Transverse colon (tissue), 4 donors: ENCODE data around the gene TMOD3. TPM values are rescaled to one million over a fixed set of nuclear protein-coding genes. Genes with fewer than 3 reads are reported as not detected.

Experiments used
- DNase-seq: peaks from one replicate; pipeline ENCODE4 v3.0.0-alpha.2; 2019
- H3K27ac ChIP-seq, 4 donors: fragments of 200-600 bp; sonication (generic); 2 replicates each; pipeline ENCODE4 v1.5.1; 2016 to 2018; ENCODE audit warnings: inconsistent platforms in 4 of 4
- H3K27me3 ChIP-seq: fragments of 200-600 bp; sonication (generic); 2 replicates; pipeline ENCODE4 v1.5.1; 2017; ENCODE audit warnings: inconsistent platforms
- H3K36me3 ChIP-seq, 4 donors: fragments of 200-600 bp; sonication (generic); 2 replicates each; pipeline ENCODE4 v1.5.1; 2017 to 2019; ENCODE audit warnings: inconsistent platforms in 4 of 4
- H3K4me1 ChIP-seq, 4 donors: fragments of 200-600 bp; sonication (generic); 2 replicates each; pipeline ENCODE4 v1.5.1; 2017 to 2020; ENCODE audit warnings: inconsistent platforms in 4 of 4
- H3K4me3 ChIP-seq, 4 donors: fragments of 200-600 bp; sonication (generic); 1 replicate in 1 of 4; 2 replicates in 3 of 4; pipeline versions ENCODE4 v1.5.1 to v1.6.1; 2017 to 2019; ENCODE audit warnings: inconsistent platforms in 4 of 4
- H3K9me3 ChIP-seq, 2 donors: fragments of 200-600 bp; sonication (generic); 2 replicates each; pipeline ENCODE4 v1.5.1; 2017 to 2019; ENCODE audit warnings: inconsistent platforms in 2 of 2
- EP300 ChIP-seq: sonication (generic); formaldehyde crosslinking; IDR thresholded peaks from one replicate; pipeline ENCODE4 v1.6.1; 2017; ENCODE audit warnings: antibody characterized with exemption, low read depth
- POLR2A ChIP-seq: fragments of 450-650 bp; IDR thresholded peaks from one replicate; pipeline ENCODE4 v1.6.1; 2016; ENCODE audit warnings: antibody characterized with exemption, mild to moderate bottlenecking, moderate library complexity
- POLR2AphosphoS5 ChIP-seq, 3 donors: sonication (generic); formaldehyde crosslinking; IDR thresholded peaks; one replicate each; pipeline ENCODE4 v1.6.1; 2016; ENCODE audit warnings: antibody characterized with exemption in 3 of 3
- WGBS, 2 donors: methylation state at CpG; one replicate each; pipeline ENCODE4 v1.1.5; 2018; ENCODE audit warnings: low coverage in 1 of 2; 5-methylcytosine and 5-hydroxymethylcytosine counted together
- in situ Hi-C, 4 donors: fragments of 200-750 bp; cut with MboI; loops; one replicate each; pipeline versions ENCODE4 v1.15.0 to v1.15.1; 2017; ENCODE audit warnings: low sequenced_read_pairs in 3 of 4, low pct_ligation_motif_present in 1 of 4, low pct_unique_long_range_greater_than_20kb in 1 of 4
- intact Hi-C: fragments of 100-400 bp; cut with DNase I; formaldehyde crosslinking; loops from one replicate; pipeline ENCODE4 v1.15.1; 2023; ENCODE audit warnings: low total_unique reads
- total RNA-seq, 4 donors: library from RNA; depleted of rRNA; stranded (reverse); fragments of >200 nt; gene quantifications; one replicate each; pipeline ENCODE4 v1.1.0, GENCODE V29; 2016
- TF ChIP-seq, protein P1 (sequence below), 5 experiments: fragments of 200-600 bp in 3 of 5; fragments of 450-650 bp in 2 of 5; sonication (generic) in 3 of 5; IDR thresholded peaks; 1 replicate in 2 of 5; 2 replicates in 3 of 5; pipeline ENCODE4 v1.5.1; 2016 to 2017; ENCODE audit warnings: antibody characterized with exemption in 5 of 5, inconsistent platforms in 3 of 5, mild to moderate bottlenecking in 2 of 5, moderate library complexity in 1 of 5

Gene TMOD3
- total RNA-seq, 4 donors from 2014 or later = 18.7 to 65.8 (median 45.3) TPM

DNA sequence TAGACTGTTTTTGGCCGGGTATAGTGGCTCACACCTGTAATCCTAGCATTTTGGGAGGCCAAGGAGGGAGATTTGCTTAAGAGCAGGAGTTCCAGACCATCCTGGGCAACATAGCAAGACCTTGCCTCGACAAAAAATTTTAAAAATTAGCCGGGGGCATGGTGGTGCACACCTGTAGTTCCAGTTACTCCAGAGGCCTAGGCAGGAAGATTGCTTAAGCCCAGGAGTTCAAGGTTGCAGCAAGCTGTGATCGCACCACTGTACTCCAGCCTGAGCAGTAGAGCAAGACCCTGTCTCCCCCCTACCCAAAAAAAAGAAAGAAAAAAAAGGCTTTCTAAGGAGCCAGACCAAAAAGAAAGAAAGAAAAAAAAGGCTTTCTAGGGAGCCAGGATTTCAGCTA lies 36.7 kb downstream of the TMOD3 start:
- DNase-seq = no peak
- Histone ChIP-seq H3K9me3 (no peaks in the 10 kb centered on the region), H3K4me1 (peaks cover 0 to 25% (median 9%) of the 10 kb centered on the region in 4 donors), H3K27ac (no peak overlapping the region), H3K27me3 (no peaks in the 10 kb centered on the region), H3K36me3 (peaks cover 0 to 39% (median 10%) of the 10 kb centered on the region in 4 donors), H3K4me3 (no peak overlapping the region)
- intact Hi-C loops (no loop called here), in situ Hi-C loops (loop anchor here in 1 of 4 donors (25.0 kb wide), 1 partner anchor 104 kb away; the partner anchor contains the start of gene TMOD2)
- TF ChIP-seq, protein P1, sequence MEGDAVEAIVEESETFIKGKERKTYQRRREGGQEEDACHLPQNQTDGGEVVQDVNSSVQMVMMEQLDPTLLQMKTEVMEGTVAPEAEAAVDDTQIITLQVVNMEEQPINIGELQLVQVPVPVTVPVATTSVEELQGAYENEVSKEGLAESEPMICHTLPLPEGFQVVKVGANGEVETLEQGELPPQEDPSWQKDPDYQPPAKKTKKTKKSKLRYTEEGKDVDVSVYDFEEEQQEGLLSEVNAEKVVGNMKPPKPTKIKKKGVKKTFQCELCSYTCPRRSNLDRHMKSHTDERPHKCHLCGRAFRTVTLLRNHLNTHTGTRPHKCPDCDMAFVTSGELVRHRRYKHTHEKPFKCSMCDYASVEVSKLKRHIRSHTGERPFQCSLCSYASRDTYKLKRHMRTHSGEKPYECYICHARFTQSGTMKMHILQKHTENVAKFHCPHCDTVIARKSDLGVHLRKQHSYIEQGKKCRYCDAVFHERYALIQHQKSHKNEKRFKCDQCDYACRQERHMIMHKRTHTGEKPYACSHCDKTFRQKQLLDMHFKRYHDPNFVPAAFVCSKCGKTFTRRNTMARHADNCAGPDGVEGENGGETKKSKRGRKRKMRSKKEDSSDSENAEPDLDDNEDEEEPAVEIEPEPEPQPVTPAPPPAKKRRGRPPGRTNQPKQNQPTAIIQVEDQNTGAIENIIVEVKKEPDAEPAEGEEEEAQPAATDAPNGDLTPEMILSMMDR (IDR thresholded peaks at IDR 0.05) = no peak
- TF ChIP-seq POLR2AphosphoS5 (IDR thresholded peaks at IDR 0.05) = no peak
- no peak for TF ChIP-seq EP300
- TF ChIP-seq POLR2A = no peak
- 86 to 100% methylated on average over 3 to 4 of the region's 4 CpGs for WGBS, 2 donors

DNA sequence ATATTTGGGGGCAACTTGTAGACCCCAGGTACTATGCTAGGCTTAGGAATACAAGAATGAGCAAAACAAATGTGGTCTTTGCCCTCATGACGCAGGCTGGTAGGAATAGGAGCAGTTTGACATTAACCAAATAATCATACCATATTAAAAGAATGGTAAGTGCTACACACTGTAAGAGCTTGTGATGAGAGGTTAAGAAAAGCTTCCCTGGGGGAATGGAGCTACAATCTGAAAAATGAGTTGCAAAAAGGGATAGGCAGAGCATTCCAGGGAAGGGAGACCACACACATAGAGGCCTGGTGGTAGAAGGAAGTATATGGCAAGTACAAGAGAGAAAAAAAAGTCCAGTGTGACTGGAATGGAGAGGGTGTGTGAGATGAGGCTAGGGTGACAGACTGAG lies 37.3 kb downstream of the TMOD3 start:
- DNase-seq = no peak
- in situ Hi-C loops = loop anchor here in 1 of 4 donors (25.0 kb wide), 1 partner anchor 104 kb away; the partner anchor contains the start of gene TMOD2
- H3K9me3 ChIP-seq = no peaks in the 10 kb centered on the region
- no peak overlapping the region for H3K4me3 ChIP-seq
- intact Hi-C loops = no loop called here
- no peak overlapping the region for H3K27ac ChIP-seq
- H3K36me3 ChIP-seq = peaks cover 0 to 45% (median 10%) of the 10 kb centered on the region in 4 donors
- H3K4me1 ChIP-seq = peaks cover 0 to 25% (median 9%) of the 10 kb centered on the region in 4 donors
- 86 to 88% methylated on average over 1 of the region's 1 CpG for WGBS, 2 donors
- H3K27me3 ChIP-seq = no peaks in the 10 kb centered on the region
- TF ChIP-seq, protein P1 (IDR thresholded peaks at IDR 0.05) = no peak
- no peak for TF ChIP-seq EP300
- TF ChIP-seq POLR2AphosphoS5 (IDR thresholded peaks at IDR 0.05) = no peak
- no peak for TF ChIP-seq POLR2A

DNA sequence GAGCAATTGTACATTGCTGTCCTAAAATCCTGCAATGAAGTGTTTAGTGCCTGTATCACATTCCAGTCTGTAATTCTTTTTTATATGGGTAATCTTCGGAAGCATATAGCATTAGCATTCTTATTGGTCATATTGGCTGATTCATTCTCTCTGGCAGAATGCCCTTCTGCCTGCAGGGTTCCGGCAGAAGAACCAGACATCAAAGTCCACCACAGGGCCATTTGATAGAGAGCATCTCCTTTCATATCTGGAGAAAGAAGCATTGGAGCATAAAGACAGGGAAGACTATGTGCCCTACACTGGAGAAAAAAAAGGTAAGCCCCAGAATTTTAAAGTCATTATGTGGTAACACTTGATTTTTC lies 39.6 kb downstream of the TMOD3 start:
- Histone ChIP-seq H3K27me3 (no peaks in the 10 kb centered on the region), H3K36me3 (peaks cover 0 to 35% (median 7%) of the 10 kb centered on the region in 4 donors), H3K27ac (peak overlapping the region in 2 of 4 donors; percentile 3 to 20), H3K4me3 (no peak overlapping the region), H3K9me3 (no peaks in the 10 kb centered on the region), H3K4me1 (peaks cover 0 to 29% (median 10%) of the 10 kb centered on the region in 4 donors)
- WGBS, 2 donors = 28 to 40% methylated on average over 1 to 2 of the region's 2 CpGs
- peak; percentile 67 for DNase-seq
- intact Hi-C loops (no loop called here), in situ Hi-C loops (loop anchor here in 1 of 4 donors (25.0 kb wide), 1 partner anchor 107 kb away; the partner anchor contains the start of gene TMOD2)
- TF ChIP-seq EP300 = no peak
- no peak for TF ChIP-seq POLR2A
- TF ChIP-seq POLR2AphosphoS5 (IDR thresholded peaks at IDR 0.05) = peak in 2 of 3 donors; percentile 27 to 61

DNA sequence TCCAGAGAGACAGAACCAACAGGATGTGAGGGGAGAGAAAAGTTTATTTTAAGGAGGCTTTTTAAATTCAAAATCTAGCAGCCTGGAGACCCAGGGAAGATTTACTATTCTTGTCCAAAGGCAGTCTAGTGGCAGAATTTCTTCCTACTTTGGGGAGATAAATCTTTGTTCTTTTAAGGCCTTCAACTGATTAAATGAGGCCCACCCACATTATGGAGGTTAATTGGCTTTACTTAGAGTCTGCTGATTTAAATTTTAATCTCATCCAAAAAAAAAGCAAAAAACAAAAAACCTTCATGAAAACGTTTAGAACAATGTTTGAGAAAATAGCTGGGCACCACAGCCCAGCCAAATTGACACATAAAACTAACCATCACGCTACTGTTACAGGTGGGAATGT lies 41.3 kb downstream of the TMOD3 start:
- no peak for DNase-seq
- Histone ChIP-seq H3K27ac (no peak overlapping the region), H3K9me3 (no peaks in the 10 kb centered on the region), H3K4me1 (peaks cover 3 to 42% (median 21%) of the 10 kb centered on the region in 4 donors), H3K4me3 (no peak overlapping the region), H3K36me3 (peaks cover 0 to 29% (median 7%) of the 10 kb centered on the region in 4 donors), H3K27me3 (no peaks in the 10 kb centered on the region)
- intact Hi-C loops = no loop called here
- in situ Hi-C loops = loop anchor here in 1 of 4 donors (25.0 kb wide), 1 partner anchor 108 kb away; the partner anchor contains the start of gene TMOD2
- 63 to 78% methylated on average over 2 of the region's 2 CpGs for WGBS, 2 donors
- TF ChIP-seq, protein P1 (IDR thresholded peaks at IDR 0.05) = no peak
- TF ChIP-seq POLR2A (no peak), EP300 (no peak), POLR2AphosphoS5 (IDR thresholded peaks at IDR 0.05) (no peak)
